CD8-positive, alpha-beta memory T cell (primary cell): ENCODE data around the gene ABHD15. TPM values are rescaled to one million over a fixed set of nuclear protein-coding genes. Genes with fewer than 3 reads are reported as not detected.
A peak's percentile ranks its signal among the peaks of the same experiment; 100 is the strongest.

Experiments used
- CTCF ChIA-PET: fragments of 350-600 bp; sonication (Branson Sonifier 250); formaldehyde crosslinking; loops from one replicate; lab custom pipeline; 2021; ENCODE audit warnings: antibody characterized with exemption; lab: Charles Lee
- POLR2A ChIA-PET: fragments of 350-600 bp; sonication (Branson Sonifier 250); formaldehyde crosslinking; loops from one replicate; lab custom pipeline; 2021; ENCODE audit warnings: antibody characterized with exemption; lab: Charles Lee
- DNase-seq, 5 donors: peaks; one replicate each; pipeline versions ENCODE4 v3.0.0 to v3.0.0-alpha.2; 2020 to 2022; ENCODE audit warnings: mixed read lengths in 1 of 5
- H3K27ac ChIP-seq: one replicate; pipeline ENCODE4 v1.7.0; 2013; ENCODE audit warnings: low read depth, mild to moderate bottlenecking, low read length, moderate library complexity
- H3K27me3 ChIP-seq: 2 replicates; pipeline ENCODE4 v1.7.0; 2013; ENCODE audit warnings: low read length, mild to moderate bottlenecking; ENCODE audit not compliant: insufficient read depth, poor library complexity, severe bottlenecking
- H3K36me3 ChIP-seq: 2 replicates; pipeline ENCODE4 v1.7.0; 2013; ENCODE audit warnings: mild to moderate bottlenecking, low read length, moderate library complexity; ENCODE audit not compliant: insufficient read depth
- H3K4me1 ChIP-seq: 2 replicates; pipeline ENCODE4 v1.7.0; 2013; ENCODE audit warnings: mild to moderate bottlenecking, low read length, moderate library complexity; ENCODE audit not compliant: insufficient read depth
- H3K4me3 ChIP-seq: 2 replicates; pipeline ENCODE4 v1.7.0; 2013; ENCODE audit warnings: mild to moderate bottlenecking, low read length
- H3K9me3 ChIP-seq: 2 replicates; pipeline ENCODE4 v1.7.0; 2013; ENCODE audit warnings: mild to moderate bottlenecking, low read length
- H3K27ac Mint-ChIP-seq, 8 donors: one replicate each; pipeline ENCODE4 v1.8.0; 2020 to 2021; ENCODE audit warnings: mixed read lengths in 8 of 8, mild to moderate bottlenecking in 6 of 8, inconsistent platforms in 3 of 8, moderate library complexity in 3 of 8
- H3K27me3 Mint-ChIP-seq, 2 donors: one replicate each; pipeline ENCODE4 v1.8.0; 2020 to 2021; ENCODE audit warnings: mixed read lengths in 2 of 2, mild to moderate bottlenecking in 1 of 2, moderate library complexity in 1 of 2
- H3K36me3 Mint-ChIP-seq, 3 donors: one replicate each; pipeline ENCODE4 v1.8.0; 2020 to 2021; ENCODE audit warnings: mixed read lengths in 3 of 3, inconsistent platforms in 1 of 3, mild to moderate bottlenecking in 1 of 3
- H3K4me1 Mint-ChIP-seq, 3 donors: one replicate each; pipeline ENCODE4 v1.8.0; 2020 to 2021; ENCODE audit warnings: mixed read lengths in 3 of 3, inconsistent platforms in 1 of 3, mild to moderate bottlenecking in 1 of 3
- H3K4me3 Mint-ChIP-seq, 7 donors: one replicate each; pipeline ENCODE4 v1.8.0; 2020 to 2021; ENCODE audit warnings: mixed read lengths in 7 of 7, mild to moderate bottlenecking in 6 of 7, moderate library complexity in 4 of 7, inconsistent platforms in 2 of 7
- H3K9me3 Mint-ChIP-seq, 5 donors: one replicate each; pipeline ENCODE4 v1.8.0; 2020 to 2022; ENCODE audit warnings: mixed read lengths in 5 of 5, mild to moderate bottlenecking in 3 of 5, moderate library complexity in 2 of 5, inconsistent platforms in 1 of 5
- polyA plus RNA-seq: library from polyadenylated mRNA; unstranded; fragments of 300-500 nt; fragmentation: Illumina TruSeq; gene quantifications from one replicate; pipeline ENCODE4 v1.2.3, GENCODE V29; 2021
- total RNA-seq, 2 experiments: library from RNA; stranded (reverse); gene quantifications; one replicate each; pipeline ENCODE4 v1.2.3, GENCODE V29; 2021

Gene ABHD15
- total and polyA plus RNA-seq, 3 experiments from 2014 or later: 18.3 to 22.6 (median 19.3) TPM

GRCh38 chr17:29573558-29573869, 6.7 kb upstream of the ABHD15 start:
- Mint-ChIP-seq H3K9me3 (no peaks in the 10 kb centered on the region), H3K36me3 (peaks cover 0 to 50% (median 0%) of the 10 kb centered on the region in 3 donors), H3K27ac (no peak overlapping the region), H3K27me3 (no peaks in the 10 kb centered on the region), H3K4me1 (peaks cover 11 to 22% (median 16%) of the 10 kb centered on the region in 3 donors), H3K4me3 (peak overlapping the region in 1 of 7 donors; percentile 36)
- peaks cover 3% of the 10 kb centered on the region for H3K36me3 ChIP-seq
- peak in 1 of 5 donors; percentile 14 for DNase-seq
- no peaks in the 10 kb centered on the region for H3K27me3 ChIP-seq
- H3K27ac ChIP-seq: no peak overlapping the region
- ChIA-PET POLR2A (interaction anchor here (1.6 to 1.9 kb wide), 2 partner anchors 9 to 204 kb away, joined by 4 to 6 read pairs; no protein-coding TSS in a partner anchor), CTCF (interaction anchor here (0.6 to 26.2 kb wide), 12 partner anchors 6 to 206 kb away, joined by 3 to 436 read pairs (median 6); partner anchors contain the start of gene ANKRD13B)
- H3K4me1 ChIP-seq: peaks cover 6% of the 10 kb centered on the region
- H3K9me3 ChIP-seq: no peaks in the 10 kb centered on the region
- H3K4me3 ChIP-seq: no peak overlapping the region

GRCh38 chr17:29572691-29573557, 6.1 kb upstream of the ABHD15 start:
- H3K27me3 Mint-ChIP-seq: no peaks in the 10 kb centered on the region
- Histone ChIP-seq H3K36me3 (peaks cover 1% of the 10 kb centered on the region), H3K27me3 (no peaks in the 10 kb centered on the region), H3K4me3 (no peak overlapping the region), H3K27ac (no peak overlapping the region), H3K4me1 (peaks cover 6% of the 10 kb centered on the region), H3K9me3 (no peaks in the 10 kb centered on the region)
- peak overlapping the region in 1 of 8 donors; percentile 3 for H3K27ac Mint-ChIP-seq
- CTCF ChIA-PET: interaction anchor here (0.6 to 26.2 kb wide), 13 partner anchors 7 to 206 kb away, joined by 3 to 436 read pairs (median 6); partner anchors contain the start of gene ANKRD13B
- peaks cover 13 to 22% (median 16%) of the 10 kb centered on the region in 3 donors for H3K4me1 Mint-ChIP-seq
- peak overlapping the region in 1 of 7 donors; percentile 36 for H3K4me3 Mint-ChIP-seq
- peaks cover 0 to 48% (median 0%) of the 10 kb centered on the region in 3 donors for H3K36me3 Mint-ChIP-seq
- peak; percentile 34 to 71 (median 51) for DNase-seq
- POLR2A ChIA-PET: interaction anchor here (0.6 to 1.9 kb wide), 4 partner anchors 9 to 203 kb away, joined by 3 to 6 read pairs (median 4); no protein-coding TSS in a partner anchor
- no peaks in the 10 kb centered on the region for H3K9me3 Mint-ChIP-seq

GRCh38 chr17:29571883-29572681, 5.2 kb upstream of the ABHD15 start:
- peaks cover 0 to 44% (median 0%) of the 10 kb centered on the region in 3 donors for H3K36me3 Mint-ChIP-seq
- H3K4me1 ChIP-seq: peaks cover 6% of the 10 kb centered on the region
- DNase-seq: peak in 1 of 5 donors; percentile 48
- H3K27me3 Mint-ChIP-seq: no peaks in the 10 kb centered on the region
- CTCF ChIA-PET: interaction anchor here (0.7 to 26.2 kb wide), 11 partner anchors 8 to 202 kb away, joined by 3 to 436 read pairs (median 7); partner anchors contain the start of gene ANKRD13B
- no peak overlapping the region for H3K4me3 ChIP-seq
- H3K27ac ChIP-seq: no peak overlapping the region
- no peaks in the 10 kb centered on the region for H3K9me3 Mint-ChIP-seq
- H3K4me1 Mint-ChIP-seq: peaks cover 13 to 22% (median 16%) of the 10 kb centered on the region in 3 donors
- H3K27me3 ChIP-seq: no peaks in the 10 kb centered on the region
- no peaks in the 10 kb centered on the region for H3K36me3 ChIP-seq
- POLR2A ChIA-PET: interaction anchor here (0.6 to 1.9 kb wide), 3 partner anchors 11 to 202 kb away, joined by 3 to 6 read pairs (median 3); no protein-coding TSS in a partner anchor
- no peaks in the 10 kb centered on the region for H3K9me3 ChIP-seq
- H3K27ac Mint-ChIP-seq: no peak overlapping the region
- H3K4me3 Mint-ChIP-seq: peak overlapping the region in 2 of 7 donors; percentile 16 to 66

- Mint-ChIP-seq H3K4me3 (peak overlapping the region in 2 of 7 donors; percentile 15 to 16), H3K4me1 (peaks cover 13 to 22% (median 16%) of the 10 kb centered on the region in 3 donors), H3K36me3 (peaks cover 0 to 39% (median 0%) of the 10 kb centered on the region in 3 donors), H3K27ac (no peak overlapping the region), H3K9me3 (no peaks in the 10 kb centered on the region), H3K27me3 (no peaks in the 10 kb centered on the region)
- peaks cover 6% of the 10 kb centered on the region for H3K4me1 ChIP-seq
- H3K4me3 ChIP-seq: no peak overlapping the region
- no peak overlapping the region for H3K27ac ChIP-seq
- peak in 1 of 5 donors; percentile 45 for DNase-seq
- CTCF ChIA-PET: interaction anchor here (0.7 to 26.2 kb wide), 5 partner anchors 8 to 201 kb away, joined by 3 to 436 read pairs (median 81); partner anchors contain the start of gene ANKRD13B
- no peaks in the 10 kb centered on the region for H3K27me3 ChIP-seq
- no peaks in the 10 kb centered on the region for H3K9me3 ChIP-seq
- H3K36me3 ChIP-seq: no peaks in the 10 kb centered on the region
- POLR2A ChIA-PET: no interaction called here
Observed at GRCh38 chr17:29571486-29571882, 4.6 kb upstream of the ABHD15 start.

GRCh38 chr17:29570521-29570920, 3.7 kb upstream of the ABHD15 start:
- ChIA-PET CTCF (interaction anchor here (6.6 to 26.2 kb wide), 4 partner anchors 9 to 200 kb away, joined by 46 to 436 read pairs (median 97); partner anchors contain the start of gene ANKRD13B), POLR2A (no interaction called here)
- H3K27me3 Mint-ChIP-seq: no peaks in the 10 kb centered on the region
- peak overlapping the region; percentile 12 to 89 (median 59) for H3K4me3 Mint-ChIP-seq
- peaks cover 0 to 34% (median 0%) of the 10 kb centered on the region in 3 donors for H3K36me3 Mint-ChIP-seq
- peaks cover 19 to 28% (median 22%) of the 10 kb centered on the region in 3 donors for H3K4me1 Mint-ChIP-seq
- H3K9me3 ChIP-seq: no peaks in the 10 kb centered on the region
- H3K4me1 ChIP-seq: peaks cover 11% of the 10 kb centered on the region
- peak overlapping the region in 4 of 8 donors; percentile 3 to 81 (median 55) for H3K27ac Mint-ChIP-seq
- no peaks in the 10 kb centered on the region for H3K27me3 ChIP-seq
- H3K9me3 Mint-ChIP-seq: no peaks in the 10 kb centered on the region
- peak in 1 of 5 donors; percentile 16 for DNase-seq
- no peak overlapping the region for H3K4me3 ChIP-seq
- no peaks in the 10 kb centered on the region for H3K36me3 ChIP-seq
- no peak overlapping the region for H3K27ac ChIP-seq

GRCh38 chr17:29569245-29569950, 2.6 kb upstream of the ABHD15 start:
- Mint-ChIP-seq H3K27me3 (no peaks in the 10 kb centered on the region), H3K4me1 (peaks cover 25 to 37% (median 30%) of the 10 kb centered on the region in 3 donors), H3K36me3 (peaks cover 0 to 22% (median 0%) of the 10 kb centered on the region in 3 donors), H3K4me3 (peak overlapping the region; percentile 83 to 95 (median 86)), H3K9me3 (no peaks in the 10 kb centered on the region), H3K27ac (peak overlapping the region in 7 of 8 donors; percentile 73 to 93 (median 83))
- ChIA-PET POLR2A (interaction anchor here (1.0 to 2.0 kb wide), 2 partner anchors 23 to 275 kb away, joined by 3 to 9 read pairs; partner anchors contain the start of genes ANKRD13B and NUFIP2), CTCF (interaction anchor here (6.6 to 26.2 kb wide), 4 partner anchors 10 to 199 kb away, joined by 46 to 436 read pairs (median 97); partner anchors contain the start of gene ANKRD13B)
- DNase-seq: no peak
- Histone ChIP-seq H3K27ac (no peak overlapping the region), H3K36me3 (no peaks in the 10 kb centered on the region), H3K9me3 (no peaks in the 10 kb centered on the region), H3K27me3 (no peaks in the 10 kb centered on the region), H3K4me1 (peaks cover 20% of the 10 kb centered on the region), H3K4me3 (peak overlapping the region; percentile 15)
